Lung (tissue), 12 donors: ENCODE data around the gene PFDN1. TPM values are rescaled to one million over a fixed set of nuclear protein-coding genes. Genes with fewer than 3 reads are reported as not detected.

Experiments used
- ATAC-seq: fragments of 200-7000 bp; cut with Tn5 transposase; one replicate; pipeline ENCODE4 v1.9.1; 2020; ENCODE audit warnings: moderate number of reproducible peaks; ENCODE audit not compliant: insufficient read depth, low FRiP score
- DNase-seq, 3 donors: peaks; one replicate each; pipeline ENCODE4 v3.0.0-alpha.2; 2013 to 2017
- H3K27ac ChIP-seq, 2 donors: one replicate each; pipeline ENCODE4 v1.5.1; 2013; ENCODE audit warnings: mild to moderate bottlenecking in 2 of 2, moderate library complexity in 2 of 2, control low read depth in 1 of 2, inconsistent platforms in 1 of 2, low read depth in 1 of 2, low read length in 1 of 2
- H3K27me3 ChIP-seq, 3 donors: one replicate each; pipeline ENCODE4 v1.5.1; 2013; ENCODE audit warnings: low read length in 2 of 3; ENCODE audit not compliant: control insufficient read depth in 3 of 3, insufficient read depth in 3 of 3
- H3K36me3 ChIP-seq, 4 donors: one replicate each; pipeline ENCODE4 v1.5.1; 2013; ENCODE audit warnings: low read length in 4 of 4, mild to moderate bottlenecking in 1 of 4, moderate library complexity in 1 of 4; ENCODE audit not compliant: control insufficient read depth in 4 of 4, insufficient read depth in 4 of 4
- H3K4me1 ChIP-seq, 5 donors: one replicate each; pipeline ENCODE4 v1.5.1; 2013; ENCODE audit warnings: low read length in 5 of 5, mild to moderate bottlenecking in 2 of 5, moderate library complexity in 1 of 5; ENCODE audit not compliant: control insufficient read depth in 5 of 5, insufficient read depth in 5 of 5
- H3K4me3 ChIP-seq: one replicate; pipeline ENCODE4 v1.5.1; 2013; ENCODE audit warnings: mild to moderate bottlenecking, control low read depth, moderate library complexity
- H3K9ac ChIP-seq, 2 donors: one replicate each; pipeline ENCODE4 v1.5.1; 2013; ENCODE audit warnings: low read length in 2 of 2, control low read depth in 1 of 2; ENCODE audit not compliant: insufficient read depth in 1 of 2
- H3K9me3 ChIP-seq, 4 donors: one replicate each; pipeline ENCODE4 v1.5.1; 2013; ENCODE audit warnings: low read length in 3 of 4, mild to moderate bottlenecking in 1 of 4, moderate library complexity in 1 of 4; ENCODE audit not compliant: control insufficient read depth in 4 of 4, insufficient read depth in 3 of 4
- CTCF ChIP-seq: IDR thresholded peaks from 2 replicates; pipeline ENCODE4 v1.5.1; 2012; ENCODE audit warnings: mild to moderate bottlenecking; ENCODE audit errors: control extremely low read depth, extremely low read depth
- WGBS, 2 donors: extraction: QIAGEN DNeasy Blood & Tissue Kit; methylation state at CpG; one replicate each; pipeline ENCODE4 v1.1.7; 2013; 5-methylcytosine and 5-hydroxymethylcytosine counted together
- polyA plus RNA-seq, 2 donors: library from polyadenylated mRNA; stranded (reverse); fragments of 200-250 nt; gene quantifications; one replicate each; pipeline ENCODE4 v1.2.1, GENCODE V29; 2013
- total RNA-seq, 2 donors: library from RNA; depleted of rRNA in 1 of 2; stranded (reverse); fragments of >200 nt in 1 of 2; gene quantifications; one replicate each; pipeline ENCODE4 v1.2.1, GENCODE V29; 2014 to 2021
- donor health status: control.
- donor health status: control.
- donor health status: Bipolar disorder and iron deficiency.
- donor health status: healthy.
- donor health status: DM: yes; HTN: yes; CAD: no.

PFDN1 gene
- total and polyA plus RNA-seq, 4 donors: 42.0 to 108 (median 51.6) TPM

GRCh38 chr5:140196115-140196814 is 106.6 kb downstream of the PFDN1 start:
- Histone ChIP-seq H3K9me3 (no peaks in the 10 kb centered on the region), H3K27ac (no peak overlapping the region), H3K27me3 (no peaks in the 10 kb centered on the region), H3K4me3 (no peak overlapping the region), H3K36me3 (peaks cover 2 to 6% (median 3%) of the 10 kb centered on the region in 4 donors), H3K4me1 (peaks cover 0 to 13% (median 0%) of the 10 kb centered on the region in 5 donors), H3K9ac (no peak overlapping the region)
- WGBS, 2 donors: 23 to 38% methylated on average over 2 of the region's 2 CpGs
- no peak for DNase-seq
- ATAC-seq: no peak
- TF ChIP-seq CTCF: no peak

Other genes starting within 250 kb of the PFDN1 start
- gene PURA, start 189.0 kb downstream of the PFDN1 start, total RNA-seq: 10 to 100 TPM; 18.6 to 22.1 TPM
- gene PURA, start 189.0 kb downstream of the PFDN1 start, polyA plus RNA-seq: 1 to 10 TPM; 3.5 to 4.5 TPM
- 10 to 100 TPM in 1 of 2 donors, 1 to 10 TPM in 1; 9.6 to 11.1 TPM for gene IGIP, start 177.2 kb downstream of the PFDN1 start, total RNA-seq
- gene IGIP, start 177.2 kb downstream of the PFDN1 start, polyA plus RNA-seq: 1 to 10 TPM; 2.8 to 5.4 TPM
- 100 to 1,000 TPM in 1 of 2 donors, 10 to 100 TPM in 1; 37.1 to 101 TPM for gene CYSTM1, start 127.9 kb downstream of the PFDN1 start, total RNA-seq
- 100 to 1,000 TPM; 114 to 274 TPM for gene CYSTM1, start 127.9 kb downstream of the PFDN1 start, polyA plus RNA-seq
- gene HBEGF, start 43.5 kb upstream of the PFDN1 start, total RNA-seq: 10 to 100 TPM; 13.0 to 27.1 TPM
- 10 to 100 TPM; 16.3 to 20.5 TPM for gene HBEGF, start 43.5 kb upstream of the PFDN1 start, polyA plus RNA-seq
- under 1 TPM; 0.11 to 0.18 TPM for gene SLC4A9, start 57.1 kb upstream of the PFDN1 start, total RNA-seq
- gene SLC4A9, start 57.1 kb upstream of the PFDN1 start, polyA plus RNA-seq: under 1 TPM; 0.05 to 0.06 TPM
- 100 to 1,000 TPM; 123 to 200 TPM for gene ANKHD1, start 98.7 kb upstream of the PFDN1 start, total RNA-seq
- gene ANKHD1, start 98.7 kb upstream of the PFDN1 start, polyA plus RNA-seq: 10 to 100 TPM; 53.0 to 58.6 TPM
- 10 to 100 TPM in 1 of 2 donors, 1 to 10 TPM in 1; 5.2 to 13.3 TPM for gene EIF4EBP3, start 244.6 kb upstream of the PFDN1 start, total RNA-seq
- gene EIF4EBP3, start 244.6 kb upstream of the PFDN1 start, polyA plus RNA-seq: 10 to 100 TPM; 27.6 to 69.5 TPM